T-cell (primary cell): ENCODE data around the gene CCNL2. TPM values are rescaled to one million over a fixed set of nuclear protein-coding genes. Genes with fewer than 3 reads are reported as not detected.
A peak's percentile ranks its signal among the peaks of the same experiment; 100 is the strongest.

Experiments
- ATAC-seq, 4 experiments: fragments of 200-7000 bp in 3 of 4; fragments of 150-1000 bp in 1 of 4; cut with Tn5 transposase; replicated peaks in 1 of 4; 1 replicate in 3 of 4; 2 replicates in 1 of 4; pipeline ENCODE4 v1.10.0; 2021; ENCODE audit warnings: moderate library complexity in 3 of 4, mild to moderate bottlenecking in 2 of 4, moderate number of reproducible peaks in 1 of 4
- CTCF ChIA-PET, 2 donors: fragments of 300-600 bp; sonication (Branson Sonifier 250); formaldehyde crosslinking; loops; one replicate each; lab custom pipeline; 2022; ENCODE audit warnings: antibody characterized with exemption in 2 of 2; lab: Charles Lee
- POLR2A ChIA-PET, 2 donors: fragments of 300-600 bp; sonication (Branson Sonifier 250); formaldehyde crosslinking; loops; one replicate each; lab custom pipeline; 2022; ENCODE audit warnings: antibody characterized with exemption in 2 of 2; lab: Charles Lee
- DNase-seq, 35 experiments: peaks; one replicate each; pipeline versions ENCODE4 v3.0.0 to v3.0.0-alpha.2; 2013 to 2023
- H3K27ac ChIP-seq: one replicate; pipeline ENCODE4 v1.5.1; 2013; ENCODE audit warnings: low read length
- H3K27me3 ChIP-seq, 2 experiments: replicated peaks in 1 of 2; 1 replicate in 1 of 2; 2 replicates in 1 of 2; pipeline versions ENCODE4 v1.6.1 to v1.7.0; 2013; ENCODE audit warnings: low read length in 1 of 2, mixed read lengths in 1 of 2; ENCODE audit not compliant: control insufficient read depth in 2 of 2, insufficient read depth in 2 of 2; ENCODE audit errors: extremely low read depth in 1 of 2
- H3K36me3 ChIP-seq, 2 donors: 1 replicate in 1 of 2; 2 replicates in 1 of 2; pipeline versions ENCODE4 v1.6.1 to v1.7.0; 2013; ENCODE audit warnings: low read length in 1 of 2; ENCODE audit not compliant: control insufficient read depth in 2 of 2, insufficient read depth in 1 of 2; ENCODE audit errors: extremely low read depth in 1 of 2
- H3K4me1 ChIP-seq, 2 experiments: 1 replicate in 1 of 2; 2 replicates in 1 of 2; pipeline versions ENCODE4 v1.6.1 to v1.7.0; 2013; ENCODE audit warnings: low read length in 2 of 2, mixed read lengths in 1 of 2; ENCODE audit not compliant: insufficient read depth in 2 of 2, control insufficient read depth in 1 of 2; ENCODE audit errors: extremely low read depth in 1 of 2
- H3K4me3 ChIP-seq, 2 donors: 1 replicate in 1 of 2; 2 replicates in 1 of 2; pipeline versions ENCODE4 v1.5.1 to v1.7.0; 2013; ENCODE audit warnings: mild to moderate bottlenecking in 2 of 2, low read length in 1 of 2, moderate library complexity in 1 of 2; ENCODE audit not compliant: control insufficient read depth in 1 of 2; ENCODE audit errors: extremely low read depth in 1 of 2
- H3K9me3 ChIP-seq: 2 replicates; pipeline ENCODE4 v1.7.0; 2013
- H3K27ac Mint-ChIP-seq, 2 donors: one replicate each; pipeline ENCODE4 v1.8.0; 2020 to 2021; ENCODE audit warnings: mild to moderate bottlenecking in 2 of 2, mixed read lengths in 2 of 2
- H3K27me3 Mint-ChIP-seq, 2 donors: one replicate each; pipeline ENCODE4 v1.8.0; 2021 to 2022; ENCODE audit warnings: mixed read lengths in 2 of 2
- H3K36me3 Mint-ChIP-seq: one replicate; pipeline ENCODE4 v1.8.0; 2021; ENCODE audit warnings: mixed read lengths
- H3K4me1 Mint-ChIP-seq, 3 donors: one replicate each; pipeline ENCODE4 v1.8.0; 2020 to 2022; ENCODE audit warnings: mixed read lengths in 3 of 3, mild to moderate bottlenecking in 1 of 3
- H3K4me3 Mint-ChIP-seq, 3 donors: one replicate each; pipeline ENCODE4 v1.8.0; 2020 to 2022; ENCODE audit warnings: mild to moderate bottlenecking in 3 of 3, mixed read lengths in 3 of 3, moderate library complexity in 3 of 3
- H3K9me3 Mint-ChIP-seq, 3 donors: one replicate each; pipeline ENCODE4 v1.8.0; 2020 to 2022; ENCODE audit warnings: mixed read lengths in 3 of 3
- WGBS: methylation state at CpG from one replicate; pipeline ENCODE4 v1.1.5; 2013; ENCODE audit warnings: missing lambda C conversion rate; ENCODE audit not compliant: insufficient coverage; 5-methylcytosine and 5-hydroxymethylcytosine counted together
- total RNA-seq, 35 experiments: library from RNA in 6 of 35; stranded (reverse) in 6 of 35; fragments of 120-200 nt in 1 of 35; gene quantifications; one replicate each; pipeline versions ENCODE4 v1.2.1 to v1.2.4 and lab custom pipeline; 2013 to 2026

Gene CCNL2
- total RNA-seq, 5 donors from 2014 or later (not counting 1 experiment from before 2014, with no cell fraction given) = 250 to 418 (median 376) TPM

DNA sequence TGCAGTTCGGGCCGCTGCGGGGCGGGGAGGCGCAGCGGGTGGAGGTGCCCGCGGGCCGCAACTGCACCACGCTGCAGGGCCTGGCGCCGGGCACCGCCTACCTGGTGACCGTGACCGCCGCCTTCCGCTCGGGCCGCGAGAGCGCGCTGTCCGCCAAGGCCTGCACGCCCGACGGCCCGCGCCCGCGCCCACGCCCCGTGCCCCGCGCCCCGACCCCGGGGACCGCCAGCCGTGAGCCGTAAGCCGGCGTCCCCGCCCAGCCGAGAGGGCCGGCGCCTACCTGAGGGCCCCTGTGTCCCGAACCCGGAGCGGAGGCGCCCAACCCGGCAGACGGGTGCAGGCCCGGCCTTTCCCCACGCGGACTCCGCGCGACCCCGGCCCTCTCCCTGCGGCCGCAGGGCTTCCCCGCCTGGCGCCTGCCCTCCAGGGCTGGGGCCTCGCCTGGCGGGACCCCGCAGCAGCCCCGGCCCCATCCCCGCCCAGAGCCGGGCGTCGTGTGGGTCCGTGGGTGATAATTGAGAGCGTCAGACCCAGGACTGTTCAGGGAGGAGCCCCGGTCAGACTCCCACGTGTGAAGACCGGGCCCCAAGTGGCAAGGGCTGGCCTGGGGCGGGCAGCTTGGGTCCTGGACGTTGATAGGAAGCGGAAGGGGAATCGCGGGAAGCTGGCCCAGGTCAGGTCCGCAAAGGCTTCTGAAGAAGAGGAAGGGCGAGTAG, 40.6 kb upstream of the CCNL2 start:
- Histone ChIP-seq H3K4me1 (peaks cover 2 to 30% of the 10 kb centered on the region in 2 experiments), H3K27me3 (peaks cover 0 to 60% of the 10 kb centered on the region in 2 experiments), H3K36me3 (no peaks in the 10 kb centered on the region), H3K27ac (no peak overlapping the region), H3K4me3 (no peak overlapping the region), H3K9me3 (no peaks in the 10 kb centered on the region)
- DNase-seq (no peak), ATAC-seq (no peak)
- Mint-ChIP-seq H3K36me3 (no peaks in the 10 kb centered on the region), H3K4me3 (no peak overlapping the region), H3K4me1 (peaks cover 0 to 11% (median 9%) of the 10 kb centered on the region in 3 donors), H3K27ac (no peak overlapping the region), H3K9me3 (no peaks in the 10 kb centered on the region), H3K27me3 (peaks cover 4 to 35% of the 10 kb centered on the region in 2 donors)
- ChIA-PET CTCF (no interaction called here), POLR2A (no interaction called here)
- whole genome bisulfite sequencing = 80% methylated on average over 78 of the region's 82 CpGs

DNA sequence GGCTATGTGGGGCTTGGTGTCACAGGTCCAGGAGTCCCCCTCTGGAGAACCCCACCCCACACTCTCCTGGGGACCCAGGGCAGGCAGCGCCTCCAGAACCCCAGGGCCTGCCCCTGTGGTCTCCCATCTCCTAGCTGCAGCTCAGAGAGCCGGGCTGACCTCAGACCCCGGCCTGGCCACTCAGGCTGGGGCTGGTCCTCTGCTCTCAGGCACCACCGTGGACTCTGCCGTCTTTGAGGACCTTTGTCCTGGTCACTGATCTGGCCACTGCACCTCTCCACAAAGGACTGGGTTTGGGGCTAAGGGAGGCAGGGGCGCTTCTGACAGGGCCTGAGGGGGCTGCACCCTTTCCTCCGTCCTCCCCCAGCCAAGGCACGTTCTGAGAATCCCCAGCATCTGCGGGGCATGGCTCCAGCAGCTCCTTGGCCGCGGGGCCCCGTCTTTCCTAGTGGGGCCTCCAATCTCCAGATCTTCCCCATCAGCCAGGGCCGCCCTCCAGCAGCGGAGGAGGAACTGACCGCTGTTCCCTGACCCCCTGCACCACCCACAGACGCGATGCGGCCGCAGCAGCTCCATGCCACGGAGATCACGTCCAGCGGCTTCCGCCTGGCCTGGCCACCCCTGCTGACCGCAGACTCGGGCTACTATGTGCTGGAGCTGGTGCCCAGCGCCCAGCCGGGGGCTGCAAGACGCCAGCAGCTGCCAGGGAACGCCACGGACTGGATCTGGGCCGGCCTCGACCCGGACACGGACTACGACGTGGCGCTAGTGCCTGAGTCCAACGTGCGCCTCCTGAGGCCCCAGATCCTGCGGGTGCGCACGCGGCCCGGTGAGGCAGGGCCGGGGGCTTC, 39.6 kb upstream of the CCNL2 start:
- no peaks in the 10 kb centered on the region for H3K36me3 Mint-ChIP-seq
- no peaks in the 10 kb centered on the region for H3K9me3 Mint-ChIP-seq
- Histone ChIP-seq H3K27me3 (peaks cover 0 to 69% of the 10 kb centered on the region in 2 experiments), H3K27ac (no peak overlapping the region), H3K36me3 (no peaks in the 10 kb centered on the region), H3K4me3 (no peak overlapping the region), H3K9me3 (no peaks in the 10 kb centered on the region), H3K4me1 (peaks cover 2 to 39% of the 10 kb centered on the region in 2 experiments)
- H3K27ac Mint-ChIP-seq = no peak overlapping the region
- 90% methylated on average over 42 of the region's 45 CpGs for WGBS
- H3K27me3 Mint-ChIP-seq = peaks cover 4 to 33% of the 10 kb centered on the region in 2 donors
- POLR2A ChIA-PET = no interaction called here
- ATAC-seq (no peak), DNase-seq (no peak)
- no peak overlapping the region for H3K4me3 Mint-ChIP-seq
- peaks cover 0 to 14% (median 9%) of the 10 kb centered on the region in 3 donors for H3K4me1 Mint-ChIP-seq
- CTCF ChIA-PET = no interaction called here

DNA sequence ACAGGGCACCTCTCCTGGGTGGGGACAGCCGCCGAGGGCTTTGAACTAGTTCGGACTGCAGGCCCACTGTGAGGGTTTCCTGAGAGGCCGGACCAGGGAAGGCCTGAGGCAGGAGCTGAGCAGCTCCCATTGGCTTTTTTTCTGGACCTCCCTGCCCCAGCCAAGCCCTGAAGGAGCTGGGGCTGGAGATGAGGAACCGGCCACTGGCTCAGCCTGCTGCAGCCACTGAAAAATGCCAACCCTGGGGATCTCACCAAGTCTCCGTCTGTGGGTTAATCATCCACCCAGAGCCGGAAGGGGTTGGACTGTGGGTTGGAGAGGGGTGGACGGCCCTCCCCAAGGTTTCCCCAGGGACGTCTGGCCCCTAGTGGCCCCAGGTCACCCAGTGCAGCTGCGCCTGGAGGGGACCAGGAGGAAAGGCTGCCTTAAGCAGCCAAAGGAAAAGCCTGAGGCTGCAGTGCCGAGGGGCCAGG, 38.8 kb upstream of the CCNL2 start:
- Mint-ChIP-seq H3K4me1 (peaks cover 0 to 14% (median 9%) of the 10 kb centered on the region in 3 donors), H3K9me3 (no peaks in the 10 kb centered on the region), H3K36me3 (no peaks in the 10 kb centered on the region), H3K4me3 (no peak overlapping the region), H3K27ac (no peak overlapping the region), H3K27me3 (peaks cover 4 to 37% of the 10 kb centered on the region in 2 donors)
- ChIA-PET POLR2A (no interaction called here), CTCF (no interaction called here)
- Histone ChIP-seq H3K27me3 (peaks cover 0 to 77% of the 10 kb centered on the region in 2 experiments), H3K9me3 (no peaks in the 10 kb centered on the region), H3K4me1 (peaks cover 2 to 40% of the 10 kb centered on the region in 2 experiments), H3K36me3 (no peaks in the 10 kb centered on the region), H3K27ac (no peak overlapping the region), H3K4me3 (no peak overlapping the region)
- WGBS = 51% methylated on average over 9 of the region's 11 CpGs
- no peak for DNase-seq
- ATAC-seq = no peak

DNA sequence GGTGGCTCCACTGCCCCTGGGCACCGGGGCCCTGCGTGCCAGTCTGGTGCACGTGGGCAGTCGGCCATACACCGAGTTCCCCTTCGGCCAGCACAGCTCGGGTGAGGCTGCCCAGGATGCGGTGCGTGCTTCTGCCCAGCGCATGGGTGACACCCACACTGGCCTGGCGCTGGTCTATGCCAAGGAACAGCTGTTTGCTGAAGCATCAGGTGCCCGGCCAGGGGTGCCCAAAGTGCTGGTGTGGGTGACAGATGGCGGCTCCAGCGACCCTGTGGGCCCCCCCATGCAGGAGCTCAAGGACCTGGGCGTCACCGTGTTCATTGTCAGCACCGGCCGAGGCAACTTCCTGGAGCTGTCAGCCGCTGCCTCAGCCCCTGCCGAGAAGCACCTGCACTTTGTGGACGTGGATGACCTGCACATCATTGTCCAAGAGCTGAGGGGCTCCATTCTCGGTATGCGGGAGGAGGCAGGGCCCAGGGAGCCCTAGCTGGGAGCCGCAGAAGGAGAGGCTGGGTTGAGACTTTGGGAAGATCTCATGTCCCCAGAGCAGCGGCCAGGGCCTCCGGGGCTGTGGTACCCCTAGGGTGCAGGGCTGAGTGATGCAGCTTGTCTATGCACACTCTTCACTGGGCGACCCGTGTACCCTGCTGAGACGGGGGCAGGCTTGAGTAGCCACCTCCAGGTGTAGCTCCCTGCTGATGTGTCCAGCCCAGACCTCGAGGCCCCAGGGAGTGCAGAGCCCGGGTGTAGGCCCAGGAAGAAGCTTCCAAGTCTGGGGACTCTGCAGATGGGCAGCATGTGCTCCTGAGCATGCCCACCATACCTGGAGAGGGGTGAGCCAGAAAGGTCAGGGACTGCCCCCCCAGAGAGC, 38.1 kb upstream of the CCNL2 start:
- Mint-ChIP-seq H3K4me1 (peaks cover 0 to 14% (median 9%) of the 10 kb centered on the region in 3 donors), H3K27me3 (peaks cover 4 to 41% of the 10 kb centered on the region in 2 donors), H3K27ac (no peak overlapping the region), H3K4me3 (no peak overlapping the region), H3K36me3 (no peaks in the 10 kb centered on the region), H3K9me3 (no peaks in the 10 kb centered on the region)
- Histone ChIP-seq H3K36me3 (no peaks in the 10 kb centered on the region), H3K27ac (no peak overlapping the region), H3K4me3 (no peak overlapping the region), H3K4me1 (peaks cover 2 to 40% of the 10 kb centered on the region in 2 experiments), H3K27me3 (peaks cover 0 to 84% of the 10 kb centered on the region in 2 experiments), H3K9me3 (no peaks in the 10 kb centered on the region)
- ChIA-PET POLR2A (no interaction called here), CTCF (no interaction called here)
- 84% methylated on average over 31 of the region's 31 CpGs for WGBS
- DNase-seq (no peak), ATAC-seq (no peak)

DNA sequence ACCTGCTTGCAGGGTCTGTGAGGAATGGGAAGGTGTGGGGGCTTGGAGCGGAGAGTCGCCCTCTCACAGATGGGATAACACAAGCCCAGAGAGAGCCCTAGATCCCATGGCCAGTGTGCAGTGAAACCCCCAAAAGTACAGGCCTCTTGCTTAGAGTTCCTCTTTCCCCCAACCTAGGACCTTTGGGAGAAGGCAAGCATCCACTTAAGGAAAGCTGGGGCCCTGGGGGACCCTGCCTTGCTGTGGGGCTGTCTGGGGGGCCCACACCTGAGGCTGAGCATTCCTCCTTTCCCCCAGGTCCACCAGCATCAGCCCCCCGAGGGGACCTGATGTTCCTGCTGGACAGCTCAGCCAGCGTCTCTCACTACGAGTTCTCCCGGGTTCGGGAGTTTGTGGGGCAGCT, 37.5 kb upstream of the CCNL2 start:
- no peaks in the 10 kb centered on the region for H3K9me3 ChIP-seq
- no peaks in the 10 kb centered on the region for H3K36me3 ChIP-seq
- H3K27ac Mint-ChIP-seq = no peak overlapping the region
- H3K27me3 ChIP-seq = peaks cover 0 to 87% of the 10 kb centered on the region in 2 experiments
- no peaks in the 10 kb centered on the region for H3K9me3 Mint-ChIP-seq
- peaks cover 0 to 14% (median 9%) of the 10 kb centered on the region in 3 donors for H3K4me1 Mint-ChIP-seq
- ATAC-seq (no peak), DNase-seq (no peak)
- H3K4me3 ChIP-seq = no peak overlapping the region
- ChIA-PET CTCF (no interaction called here), POLR2A (no interaction called here)
- peaks cover 4 to 37% of the 10 kb centered on the region in 2 donors for H3K27me3 Mint-ChIP-seq
- WGBS = 95% methylated on average over 5 of the region's 7 CpGs
- H3K4me1 ChIP-seq = peaks cover 2 to 40% of the 10 kb centered on the region in 2 experiments
- H3K36me3 Mint-ChIP-seq = no peaks in the 10 kb centered on the region
- H3K27ac ChIP-seq = no peak overlapping the region
- H3K4me3 Mint-ChIP-seq = peak overlapping the region in 1 of 3 donors; percentile 61
